ENCODE results near the gene TOB1.
A peak's percentile ranks its signal among the peaks of the same experiment; 100 is the strongest.
"Not testable (repeated sequence)": the region's sequence is repeated elsewhere in the genome, so short reads cannot be mapped to it uniquely, and the experiment has no call there.

The TOB1 gene

DNA sequence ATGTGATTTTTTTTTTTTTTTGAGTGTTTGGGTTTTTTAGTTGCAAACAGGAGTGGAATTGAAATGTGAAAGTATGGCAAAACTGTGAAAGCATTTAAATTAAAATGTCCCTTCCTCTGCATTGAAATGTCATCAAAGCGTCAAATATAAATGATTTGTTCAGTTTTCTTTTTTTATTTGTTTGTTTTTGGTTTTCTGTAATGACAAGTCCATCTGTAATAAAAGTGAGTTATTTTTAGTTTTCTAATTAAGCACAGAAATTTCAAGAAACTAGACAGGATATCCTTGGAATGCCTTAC lies 1.9 kb upstream of the TOB1 start:
- no peak for DNase-seq (ENCODE audit: low spot score)

GRCh38 chr17:50867363-50868139 lies 1.4 kb upstream of the TOB1 start:
- DNase-seq (ENCODE audit: low spot score), result peak; percentile 95

DNA sequence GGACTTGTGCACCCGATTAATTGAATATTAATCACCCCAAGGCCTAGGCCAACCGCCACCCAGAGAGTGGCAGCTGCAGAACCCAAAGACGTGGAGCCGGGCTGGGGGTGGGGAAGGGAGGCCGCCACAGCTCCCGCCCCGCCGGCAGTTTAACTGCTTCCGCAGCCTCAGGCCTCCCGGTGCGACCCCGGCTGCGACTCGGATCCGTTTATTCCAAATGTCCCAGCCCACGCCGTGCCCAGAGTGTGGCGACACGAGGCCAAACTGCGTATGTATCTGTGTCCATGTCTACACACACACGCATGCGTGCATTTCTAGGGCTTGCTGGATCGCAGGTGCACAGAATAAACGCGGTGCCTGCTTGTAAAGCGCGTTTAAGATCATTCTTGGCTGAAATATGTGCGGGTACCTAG lies 802 bp upstream of the TOB1 start:
- DNase-seq (ENCODE audit: low spot score), result peak; percentile 84

GRCh38 chr17:50865868-50866260 lies 290 bp downstream of the TOB1 start:
- no peak for DNase-seq (ENCODE audit: low spot score)

GRCh38 chr17:50865060-50865867 lies 890 bp downstream of the TOB1 start:
- peak; percentile 78 for DNase-seq (ENCODE audit: low spot score)

DNA sequence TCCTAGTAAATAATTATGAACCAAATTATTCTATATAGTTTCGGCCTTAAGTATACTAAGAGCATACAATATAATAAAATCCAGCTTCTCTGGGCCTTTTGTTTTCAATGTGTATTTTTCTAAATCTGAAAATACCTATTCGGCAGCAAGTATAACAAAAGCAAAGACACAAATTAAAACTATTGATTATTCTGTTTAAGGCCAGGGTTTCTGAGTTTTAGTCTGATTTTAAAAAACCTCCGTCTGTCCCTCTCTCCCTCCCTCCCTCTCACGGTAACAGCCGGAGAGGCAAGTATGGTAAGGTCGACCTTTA lies 1.5 kb downstream of the TOB1 start:
- DNase-seq (ENCODE audit: low spot score), result no peak

- no peak for DNase-seq (ENCODE audit: low spot score)
These were observed 2.2 kb downstream of the TOB1 start for GRCh38 chr17:50863931-50864330.

DNA sequence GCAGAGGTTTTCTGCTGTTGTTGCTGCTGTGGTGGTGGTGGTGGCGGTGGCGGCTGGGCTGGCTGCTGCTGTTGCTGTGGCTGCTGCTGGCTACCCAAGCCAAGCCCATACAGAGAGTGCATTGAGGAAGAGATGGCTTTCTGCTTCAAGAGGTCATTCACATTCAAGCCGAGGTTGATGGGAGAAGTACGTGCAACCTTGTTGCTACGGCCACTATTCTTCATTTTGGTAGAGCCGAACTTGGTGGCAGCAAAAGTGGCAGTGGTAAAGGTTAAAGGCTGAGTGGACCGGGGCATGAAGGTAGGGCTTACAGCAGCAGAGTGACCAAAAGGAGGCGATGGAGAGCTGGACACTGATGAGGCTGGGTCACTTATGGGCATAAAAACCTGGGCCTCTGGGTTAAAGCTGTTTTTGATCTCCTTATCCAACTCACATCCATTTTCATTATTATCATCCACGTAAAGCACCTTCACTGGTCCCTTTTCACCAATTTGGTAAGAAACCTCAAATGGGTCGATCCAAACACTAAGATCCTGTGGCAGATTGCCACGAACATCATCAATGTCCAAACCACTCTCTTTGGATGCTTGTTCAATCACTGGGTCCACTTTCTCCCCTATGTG lies 2.8 kb downstream of the TOB1 start:
- DNase-seq (ENCODE audit: low spot score), result no peak

DNA sequence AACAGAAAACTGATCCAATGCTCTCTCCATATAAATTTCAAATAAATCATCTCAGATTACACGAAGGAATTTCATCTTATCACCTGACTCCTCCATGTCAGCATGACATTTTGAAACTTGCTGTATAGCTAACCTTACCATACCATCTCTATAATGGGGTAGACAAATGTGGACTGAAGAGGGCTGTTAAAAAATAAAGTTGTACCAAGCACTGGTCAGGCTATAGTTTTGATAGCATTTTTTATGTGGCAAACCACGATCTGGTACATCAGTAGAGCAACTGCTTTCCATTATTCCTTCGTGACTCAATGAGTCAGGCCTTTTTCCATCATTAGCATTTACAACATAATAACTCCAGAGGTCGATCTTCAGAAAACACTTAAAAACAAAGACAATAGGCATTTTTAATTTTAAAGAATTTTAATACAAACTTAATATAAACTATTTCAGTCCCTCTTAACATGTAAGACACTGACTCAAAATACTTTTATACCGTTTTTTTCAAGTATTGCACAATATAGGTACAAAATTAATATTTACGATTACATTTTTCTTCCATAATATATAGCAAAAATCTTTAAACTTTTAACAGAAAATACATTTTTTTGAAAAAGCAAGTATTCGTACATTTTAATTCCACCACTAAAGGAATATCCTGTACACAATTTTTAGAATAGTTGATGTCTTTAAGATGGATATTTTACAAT lies 4.2 kb downstream of the TOB1 start:
- no peak for DNase-seq (ENCODE audit: low spot score)

- no peak for DNase-seq (ENCODE audit: low spot score)
These were observed 4.8 kb downstream of the TOB1 start for GRCh38 chr17:50861334-50861676.

DNA sequence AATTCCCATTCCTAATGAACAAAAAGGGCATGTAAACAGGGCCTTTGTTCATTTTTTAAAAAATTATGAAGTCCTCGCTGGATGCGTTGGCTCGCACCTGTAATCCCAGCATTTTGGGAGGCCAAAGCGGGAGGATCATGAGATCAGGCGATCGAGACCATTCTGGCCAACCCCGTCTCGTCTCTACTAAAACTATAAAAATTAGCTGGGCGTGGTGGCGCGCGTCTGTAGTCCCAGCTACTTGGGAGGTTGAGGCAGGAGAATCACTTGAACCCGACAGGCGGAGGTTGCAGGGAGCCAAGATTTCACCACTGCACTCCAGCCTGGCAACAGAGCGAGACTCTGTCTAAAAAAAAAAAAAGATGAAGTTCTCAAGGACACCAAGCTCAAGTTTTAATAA lies 6.4 kb downstream of the TOB1 start:
- not testable (repeated sequence) for DNase-seq (ENCODE audit: low spot score)

GRCh38 chr17:50858486-50859225 lies 7.5 kb downstream of the TOB1 start:
- DNase-seq (ENCODE audit: low spot score), result no peak

DNA sequence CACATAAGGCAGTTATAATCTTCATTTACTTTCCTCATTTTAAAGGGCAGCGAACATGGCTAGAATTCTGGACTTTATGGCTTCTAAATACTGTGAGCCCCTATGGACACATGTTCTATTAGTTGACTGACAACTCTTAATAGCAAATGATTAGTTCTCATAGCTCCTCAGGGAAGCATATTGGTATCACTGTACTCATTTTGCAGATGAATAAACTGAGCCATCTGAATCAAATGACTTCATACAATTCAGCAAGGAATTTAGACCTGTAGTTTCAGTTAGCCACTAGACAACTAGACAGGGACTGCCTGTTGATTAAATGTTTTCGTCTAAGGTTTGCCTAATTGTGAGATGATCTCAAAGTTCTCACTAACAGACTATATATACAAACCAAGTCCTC lies 9.7 kb downstream of the TOB1 start:
- no peak for DNase-seq (ENCODE audit: low spot score)

- no peak for DNase-seq (ENCODE audit: low spot score)
These were observed 10.3 kb downstream of the TOB1 start for GRCh38 chr17:50855708-50856330.

DNA sequence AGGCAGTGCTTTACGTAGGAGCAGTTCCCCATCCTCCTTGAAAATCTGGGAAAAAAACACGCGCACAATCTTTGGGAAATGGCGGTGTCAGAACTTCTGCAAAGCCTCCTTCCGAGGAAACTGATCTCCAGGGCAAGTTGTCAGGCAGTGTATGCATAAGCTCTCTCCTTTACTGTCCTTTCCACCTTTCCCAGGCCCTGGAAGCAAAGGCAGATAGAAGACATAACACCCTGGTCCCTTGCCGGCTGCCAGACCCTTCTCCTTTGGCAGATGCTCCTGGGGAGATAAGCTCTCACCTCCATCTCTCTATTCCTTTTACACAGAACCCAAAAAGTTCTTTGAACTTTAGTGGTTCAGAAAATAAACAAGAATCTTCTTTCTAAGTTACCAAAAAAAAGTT lies 12.4 kb downstream of the TOB1 start:
- no peak for DNase-seq (ENCODE audit: low spot score)

DNA sequence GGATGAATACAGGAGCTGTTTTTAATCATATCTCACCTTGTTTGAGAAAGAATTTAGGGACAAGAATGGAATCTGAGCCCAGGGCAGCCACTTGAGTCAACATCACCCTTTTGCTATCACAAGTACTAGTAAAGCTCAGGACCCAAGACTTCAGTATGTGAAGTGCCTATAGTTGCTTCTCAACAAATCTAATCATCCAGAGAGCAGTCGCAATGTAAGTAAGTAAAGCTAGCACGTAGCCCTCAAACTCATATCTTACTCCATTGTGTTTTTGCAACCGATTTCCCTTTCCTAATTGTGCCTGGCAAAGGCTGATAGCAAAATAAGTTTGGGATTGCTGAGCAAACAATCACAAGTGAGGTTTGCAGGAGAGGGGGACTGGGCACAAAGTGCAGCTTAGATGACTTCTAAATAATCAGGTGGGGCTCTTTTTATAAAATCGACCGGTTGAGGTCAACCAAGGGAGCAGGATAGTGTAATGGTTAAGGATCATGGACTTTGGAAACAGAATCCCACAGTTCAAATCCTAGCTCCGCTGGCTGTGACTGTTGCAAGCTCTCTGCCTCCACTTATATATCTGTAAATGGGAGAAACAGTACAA lies 13.0 kb downstream of the TOB1 start:
- no peak for DNase-seq (ENCODE audit: low spot score)

DNA sequence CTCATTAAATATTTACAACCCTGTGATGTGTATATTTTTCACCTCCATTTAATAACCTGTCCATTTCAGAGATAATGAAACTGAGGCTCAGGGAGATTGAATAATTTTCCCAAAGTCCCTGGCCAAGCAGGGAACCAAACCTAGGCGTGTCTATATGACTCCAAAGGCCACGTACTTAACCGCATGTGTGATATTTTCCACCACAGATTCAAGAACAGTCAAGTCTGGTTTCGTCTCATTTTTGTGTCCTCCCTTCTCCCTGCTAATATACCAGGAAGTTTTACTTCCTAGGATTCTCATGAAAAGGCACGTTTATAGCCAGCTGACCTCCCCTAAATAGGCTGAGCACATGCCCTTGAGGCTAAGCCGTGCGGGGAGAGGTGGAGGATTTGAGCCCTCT lies 15.5 kb downstream of the TOB1 start:
- DNase-seq (ENCODE audit: low spot score), result no peak

DNA sequence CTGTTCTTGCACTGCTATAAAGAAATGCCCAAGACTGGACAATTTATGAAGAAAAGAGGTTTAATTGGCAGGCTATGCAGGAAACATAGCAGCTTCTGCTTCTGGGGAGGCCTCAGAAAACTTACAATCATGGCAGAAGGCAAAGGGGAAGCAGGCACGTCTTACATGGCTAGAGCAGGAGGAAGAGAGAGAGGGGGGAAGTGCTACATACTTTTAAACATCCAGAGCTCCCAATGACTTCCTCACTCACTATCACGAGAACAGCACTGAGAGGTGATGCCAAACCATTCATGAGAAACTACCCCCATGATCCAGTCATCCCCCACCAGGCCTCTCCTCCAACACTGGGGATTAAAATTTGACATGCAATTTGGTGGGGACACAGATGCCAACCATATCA lies 17.4 kb downstream of the TOB1 start:
- no peak for DNase-seq (ENCODE audit: low spot score)

DNA sequence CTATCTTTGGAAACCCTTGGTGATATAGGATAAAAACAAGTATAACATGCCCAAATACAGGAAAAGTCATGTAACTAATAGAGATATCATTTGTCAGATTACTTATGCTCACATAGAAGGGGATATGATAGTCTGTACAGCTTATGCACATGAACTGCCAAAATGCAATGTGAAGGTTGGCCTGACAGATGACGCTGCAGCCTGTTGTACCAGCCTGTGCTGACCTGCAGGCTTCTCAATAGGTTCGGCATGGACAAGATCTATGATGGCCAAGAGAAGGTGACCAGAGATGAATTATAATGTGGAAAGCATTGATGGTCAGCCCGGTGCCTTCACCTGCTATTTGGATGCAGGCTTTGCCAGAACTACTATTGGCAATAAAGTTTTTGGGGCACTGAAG lies 18.1 kb downstream of the TOB1 start:
- DNase-seq (ENCODE audit: low spot score), result no peak

DNA sequence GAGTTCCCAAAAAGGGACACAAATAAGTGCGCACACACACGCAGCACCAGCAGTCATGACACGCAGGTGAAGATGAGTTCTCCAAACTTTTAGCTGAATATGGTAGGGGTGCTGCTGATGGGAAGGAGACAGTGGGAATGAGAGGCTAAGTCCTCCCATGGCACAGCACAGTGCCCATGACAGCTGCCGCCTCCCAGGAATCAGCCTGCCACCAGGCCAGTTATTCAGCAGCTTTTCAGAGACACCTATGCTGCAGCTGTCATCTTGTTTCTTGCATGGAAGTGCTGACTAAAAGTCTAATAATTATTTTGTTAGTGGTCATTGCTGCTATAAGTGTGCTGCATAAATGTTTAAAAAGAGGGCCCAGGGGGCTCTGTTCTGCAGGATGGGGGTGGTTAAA lies 18.6 kb downstream of the TOB1 start:
- no peak for DNase-seq (ENCODE audit: low spot score)

All from left forelimb (tissue), 1 donor.